Measurements from ENCODE around the gene CAND2.
"Not testable (repeated sequence)": the region's sequence is repeated elsewhere in the genome, so short reads cannot be mapped to it uniquely, and the experiment has no call there.

CAND2 gene

GRCh38 chr3:12772462-12772861, 24.0 kb upstream of the CAND2 start:
- Histone ChIP-seq H3K9ac (ENCODE audit: low read length in 2 of 2) (no peak overlapping the region), H3K9me3 (ENCODE audit: control insufficient read depth in 2 of 2, low read length in 2 of 2) (no peaks in the 10 kb centered on the region), H3K4me3 (ENCODE audit: low read length in 2 of 2) (no peak overlapping the region), H3K27me3 (ENCODE audit: control insufficient read depth in 1 of 2, insufficient read depth in 2 of 2, low read length in 2 of 2) (peaks cover 0 to 3% of the 10 kb centered on the region in 2 donors), H3K4me1 (ENCODE audit: control insufficient read depth, insufficient read depth, low read length) (no peaks in the 10 kb centered on the region), H3K36me3 (ENCODE audit: control insufficient read depth in 2 of 2, insufficient read depth in 2 of 2, low read length in 2 of 2) (no peaks in the 10 kb centered on the region), H3K27ac (ENCODE audit: low read length) (no peak overlapping the region)

DNA sequence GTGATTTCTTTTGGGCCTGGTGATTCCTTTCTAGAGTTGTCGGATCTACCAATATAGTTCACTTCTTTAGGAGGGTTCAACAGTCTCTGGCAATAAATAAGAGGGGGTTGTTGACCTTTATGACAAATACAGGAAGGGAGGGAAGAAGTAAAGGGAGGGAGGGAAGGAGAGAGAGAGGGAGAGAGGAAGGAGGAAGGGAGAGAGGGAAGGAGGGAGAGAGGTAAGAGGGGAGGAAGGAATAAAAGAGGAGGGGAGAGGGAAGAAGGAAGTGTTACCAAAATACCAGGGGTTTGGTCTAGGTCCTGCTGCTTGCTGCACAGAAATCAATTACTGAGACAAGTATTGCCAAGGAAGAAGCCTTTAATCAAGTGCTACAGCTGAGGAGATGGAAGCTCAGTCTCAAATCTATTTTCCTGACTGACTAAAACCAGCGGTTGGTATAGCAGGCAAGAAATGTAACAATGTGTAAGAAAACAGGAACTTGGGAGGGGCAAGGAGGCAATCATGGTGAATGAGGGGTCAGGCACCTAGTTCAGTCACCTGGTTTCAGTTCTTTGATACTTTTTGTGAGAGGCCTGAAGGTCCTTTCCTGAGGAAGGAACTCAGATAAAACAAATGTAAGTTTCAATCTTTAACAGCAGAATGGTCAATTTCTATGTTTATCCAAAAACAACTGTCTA, 23.3 kb upstream of the CAND2 start:
- H3K9ac ChIP-seq (ENCODE audit: low read length in 2 of 2): no peak overlapping the region
- no peak overlapping the region for H3K27ac ChIP-seq (ENCODE audit: low read length)
- H3K36me3 ChIP-seq (ENCODE audit: control insufficient read depth in 2 of 2, insufficient read depth in 2 of 2, low read length in 2 of 2): no peaks in the 10 kb centered on the region
- H3K27me3 ChIP-seq (ENCODE audit: control insufficient read depth in 1 of 2, insufficient read depth in 2 of 2, low read length in 2 of 2): peaks cover 0 to 3% of the 10 kb centered on the region in 2 donors
- H3K9me3 ChIP-seq (ENCODE audit: control insufficient read depth in 2 of 2, low read length in 2 of 2): no peaks in the 10 kb centered on the region
- H3K4me1 ChIP-seq (ENCODE audit: control insufficient read depth, insufficient read depth, low read length): no peaks in the 10 kb centered on the region
- H3K4me3 ChIP-seq (ENCODE audit: low read length in 2 of 2): no peak overlapping the region

DNA sequence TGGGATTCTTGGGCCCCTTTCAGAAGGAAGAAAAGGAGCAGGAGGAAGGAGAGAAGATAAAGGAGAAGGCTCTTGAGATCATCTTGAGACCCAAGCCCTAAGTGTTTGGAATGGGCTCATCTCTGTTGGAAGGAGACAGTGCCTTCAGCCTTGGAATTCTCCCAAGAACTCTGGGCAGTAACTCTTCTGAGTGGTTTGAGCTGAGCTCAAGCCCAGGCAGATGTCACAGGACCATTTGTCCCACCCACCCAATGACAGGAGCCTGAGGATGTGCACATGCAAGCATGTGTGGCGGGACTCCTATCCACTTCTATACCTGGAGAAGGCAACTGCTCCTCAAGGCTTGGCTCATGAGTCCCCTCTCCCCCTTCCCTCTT, 22.8 kb upstream of the CAND2 start:
- H3K36me3 ChIP-seq (ENCODE audit: control insufficient read depth in 2 of 2, insufficient read depth in 2 of 2, low read length in 2 of 2): no peaks in the 10 kb centered on the region
- H3K4me1 ChIP-seq (ENCODE audit: control insufficient read depth, insufficient read depth, low read length): no peaks in the 10 kb centered on the region
- peaks cover 0 to 3% of the 10 kb centered on the region in 2 donors for H3K27me3 ChIP-seq (ENCODE audit: control insufficient read depth in 1 of 2, insufficient read depth in 2 of 2, low read length in 2 of 2)
- H3K27ac ChIP-seq (ENCODE audit: low read length): no peak overlapping the region
- H3K9ac ChIP-seq (ENCODE audit: low read length in 2 of 2): no peak overlapping the region
- no peaks in the 10 kb centered on the region for H3K9me3 ChIP-seq (ENCODE audit: control insufficient read depth in 2 of 2, low read length in 2 of 2)
- no peak overlapping the region for H3K4me3 ChIP-seq (ENCODE audit: low read length in 2 of 2)

- Histone ChIP-seq H3K9me3 (ENCODE audit: control insufficient read depth in 2 of 2, low read length in 2 of 2) (no peaks in the 10 kb centered on the region), H3K4me1 (ENCODE audit: control insufficient read depth, insufficient read depth, low read length) (no peaks in the 10 kb centered on the region), H3K36me3 (ENCODE audit: control insufficient read depth in 2 of 2, insufficient read depth in 2 of 2, low read length in 2 of 2) (no peaks in the 10 kb centered on the region), H3K27ac (ENCODE audit: low read length) (no peak overlapping the region), H3K4me3 (ENCODE audit: low read length in 2 of 2) (no peak overlapping the region), H3K9ac (ENCODE audit: low read length in 2 of 2) (no peak overlapping the region), H3K27me3 (ENCODE audit: control insufficient read depth in 1 of 2, insufficient read depth in 2 of 2, low read length in 2 of 2) (peaks cover 0 to 3% of the 10 kb centered on the region in 2 donors)
Observed at GRCh38 chr3:12774619-12775018, 21.9 kb upstream of the CAND2 start.

DNA sequence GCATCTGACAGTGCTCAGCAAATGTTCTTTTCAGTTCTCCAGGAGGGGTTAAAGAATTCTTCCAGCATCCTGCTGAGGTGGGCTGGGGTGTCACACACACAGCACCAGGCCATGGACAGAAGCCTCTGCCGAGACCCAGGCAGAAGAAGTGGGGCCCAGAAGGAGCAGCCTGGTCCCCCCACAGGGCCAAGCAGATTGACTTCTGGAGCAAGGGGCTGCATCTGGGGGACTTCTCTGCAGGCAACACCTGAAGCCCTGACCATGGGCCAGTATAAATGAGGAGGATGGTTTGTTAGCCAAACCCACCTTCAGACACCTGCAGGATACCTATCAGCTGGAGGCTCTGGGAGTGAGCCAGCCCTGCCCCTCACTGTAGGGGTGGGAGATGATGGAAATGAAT, 21.3 kb upstream of the CAND2 start:
- no peak overlapping the region for H3K9ac ChIP-seq (ENCODE audit: low read length in 2 of 2)
- H3K27me3 ChIP-seq (ENCODE audit: control insufficient read depth in 1 of 2, insufficient read depth in 2 of 2, low read length in 2 of 2): peaks cover 0 to 3% of the 10 kb centered on the region in 2 donors
- no peaks in the 10 kb centered on the region for H3K36me3 ChIP-seq (ENCODE audit: control insufficient read depth in 2 of 2, insufficient read depth in 2 of 2, low read length in 2 of 2)
- H3K27ac ChIP-seq (ENCODE audit: low read length): no peak overlapping the region
- H3K4me3 ChIP-seq (ENCODE audit: low read length in 2 of 2): no peak overlapping the region
- H3K9me3 ChIP-seq (ENCODE audit: control insufficient read depth in 2 of 2, low read length in 2 of 2): no peaks in the 10 kb centered on the region
- no peaks in the 10 kb centered on the region for H3K4me1 ChIP-seq (ENCODE audit: control insufficient read depth, insufficient read depth, low read length)

GRCh38 chr3:12775970-12776369, 20.5 kb upstream of the CAND2 start:
- H3K27ac ChIP-seq (ENCODE audit: low read length); H3K4me3 ChIP-seq (ENCODE audit: low read length in 2 of 2); H3K27me3 ChIP-seq (ENCODE audit: control insufficient read depth in 1 of 2, insufficient read depth in 2 of 2, low read length in 2 of 2); H3K9ac ChIP-seq (ENCODE audit: low read length in 2 of 2); H3K36me3 ChIP-seq (ENCODE audit: control insufficient read depth in 2 of 2, insufficient read depth in 2 of 2, low read length in 2 of 2); H3K9me3 ChIP-seq (ENCODE audit: control insufficient read depth in 2 of 2, low read length in 2 of 2); H3K4me1 ChIP-seq (ENCODE audit: control insufficient read depth, insufficient read depth, low read length): not testable (repeated sequence)

- H3K36me3 ChIP-seq (ENCODE audit: control insufficient read depth in 2 of 2, insufficient read depth in 2 of 2, low read length in 2 of 2): no peaks in the 10 kb centered on the region
- no peak overlapping the region for H3K4me3 ChIP-seq (ENCODE audit: low read length in 2 of 2)
- H3K9me3 ChIP-seq (ENCODE audit: control insufficient read depth in 2 of 2, low read length in 2 of 2): no peaks in the 10 kb centered on the region
- no peak overlapping the region for H3K27ac ChIP-seq (ENCODE audit: low read length)
- no peaks in the 10 kb centered on the region for H3K4me1 ChIP-seq (ENCODE audit: control insufficient read depth, insufficient read depth, low read length)
- H3K27me3 ChIP-seq (ENCODE audit: control insufficient read depth in 1 of 2, insufficient read depth in 2 of 2, low read length in 2 of 2): peaks cover 0 to 3% of the 10 kb centered on the region in 2 donors
- H3K9ac ChIP-seq (ENCODE audit: low read length in 2 of 2): no peak overlapping the region
Observed at GRCh38 chr3:12777171-12777570, 19.3 kb upstream of the CAND2 start.

DNA sequence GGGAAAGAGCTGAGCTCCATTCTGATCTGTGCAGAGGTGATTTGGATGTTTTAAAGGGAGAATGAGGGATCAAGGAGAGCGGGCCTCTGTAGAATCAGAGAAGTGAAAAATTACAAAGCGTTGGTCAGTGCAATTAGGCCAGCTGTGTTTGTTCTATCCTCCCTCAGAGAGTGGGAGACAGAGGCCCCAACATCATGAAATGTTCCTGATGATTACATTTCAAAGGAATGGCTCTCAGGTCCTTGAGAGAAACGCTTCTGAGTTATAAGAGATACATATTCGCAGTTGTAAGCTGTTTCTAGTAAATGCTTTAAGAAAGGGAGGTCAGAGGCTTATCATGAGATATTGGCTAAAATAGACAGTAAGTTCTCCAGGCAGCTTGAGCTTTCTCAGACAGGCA, 15.7 kb upstream of the CAND2 start:
- no peak overlapping the region for H3K9ac ChIP-seq (ENCODE audit: low read length in 2 of 2)
- H3K4me1 ChIP-seq (ENCODE audit: control insufficient read depth, insufficient read depth, low read length): no peaks in the 10 kb centered on the region
- H3K4me3 ChIP-seq (ENCODE audit: low read length in 2 of 2): no peak overlapping the region
- no peaks in the 10 kb centered on the region for H3K27me3 ChIP-seq (ENCODE audit: control insufficient read depth in 1 of 2, insufficient read depth in 2 of 2, low read length in 2 of 2)
- no peaks in the 10 kb centered on the region for H3K36me3 ChIP-seq (ENCODE audit: control insufficient read depth in 2 of 2, insufficient read depth in 2 of 2, low read length in 2 of 2)
- H3K27ac ChIP-seq (ENCODE audit: low read length): no peak overlapping the region
- H3K9me3 ChIP-seq (ENCODE audit: control insufficient read depth in 2 of 2, low read length in 2 of 2): no peaks in the 10 kb centered on the region

DNA sequence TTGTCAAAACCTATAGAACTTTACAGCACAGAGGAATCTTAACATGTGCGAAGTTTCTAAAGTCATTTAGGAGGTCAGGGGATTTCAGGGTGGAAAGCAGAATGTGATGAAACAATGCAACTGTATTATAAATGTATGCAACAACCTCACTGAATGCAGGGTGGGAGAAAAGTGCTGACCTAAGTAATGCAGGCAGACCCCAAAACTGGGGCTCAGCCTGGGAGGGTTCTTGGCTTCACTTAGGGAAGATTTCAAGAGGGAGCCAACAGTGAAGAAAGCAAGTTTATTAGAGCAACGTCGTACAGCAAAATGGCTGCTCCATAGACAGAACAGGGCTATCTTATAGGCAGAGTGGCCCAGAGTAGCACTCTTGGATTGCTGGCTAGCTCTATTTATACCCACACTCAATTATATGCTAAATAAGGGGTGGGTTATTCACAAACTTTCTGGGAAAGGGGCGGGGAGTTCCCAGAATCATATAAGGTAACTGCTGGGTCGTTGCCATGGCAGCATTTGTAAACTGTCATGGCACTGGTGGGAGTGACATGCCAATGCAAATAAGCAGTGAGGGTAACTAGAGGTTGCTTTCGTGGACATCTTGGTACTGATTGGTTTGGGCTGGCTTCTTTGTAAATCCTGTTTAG, 14.2 kb upstream of the CAND2 start:
- H3K36me3 ChIP-seq (ENCODE audit: control insufficient read depth in 2 of 2, insufficient read depth in 2 of 2, low read length in 2 of 2): no peaks in the 10 kb centered on the region
- H3K9ac ChIP-seq (ENCODE audit: low read length in 2 of 2): no peak overlapping the region

GRCh38 chr3:12785096-12785495, 11.4 kb upstream of the CAND2 start:
- Histone ChIP-seq H3K9me3 (ENCODE audit: control insufficient read depth in 2 of 2, low read length in 2 of 2) (no peaks in the 10 kb centered on the region), H3K27me3 (ENCODE audit: control insufficient read depth in 1 of 2, insufficient read depth in 2 of 2, low read length in 2 of 2) (no peaks in the 10 kb centered on the region), H3K4me3 (ENCODE audit: low read length in 2 of 2) (no peak overlapping the region), H3K4me1 (ENCODE audit: control insufficient read depth, insufficient read depth, low read length) (no peaks in the 10 kb centered on the region), H3K27ac (ENCODE audit: low read length) (no peak overlapping the region), H3K9ac (ENCODE audit: low read length in 2 of 2) (no peak overlapping the region), H3K36me3 (ENCODE audit: control insufficient read depth in 2 of 2, insufficient read depth in 2 of 2, low read length in 2 of 2) (no peaks in the 10 kb centered on the region)

More for the DNA sequence above, 14.2 kb upstream of the CAND2 start:
- Histone ChIP-seq H3K27ac (ENCODE audit: low read length) (no peak overlapping the region), H3K27me3 (ENCODE audit: control insufficient read depth in 1 of 2, insufficient read depth in 2 of 2, low read length in 2 of 2) (no peaks in the 10 kb centered on the region), H3K4me3 (ENCODE audit: low read length in 2 of 2) (no peak overlapping the region), H3K9me3 (ENCODE audit: control insufficient read depth in 2 of 2, low read length in 2 of 2) (no peaks in the 10 kb centered on the region), H3K4me1 (ENCODE audit: control insufficient read depth, insufficient read depth, low read length) (no peaks in the 10 kb centered on the region)

GRCh38 chr3:12787346-12787745, 9.1 kb upstream of the CAND2 start:
- not testable (repeated sequence) for H3K4me1 ChIP-seq (ENCODE audit: control insufficient read depth, insufficient read depth, low read length); H3K36me3 ChIP-seq (ENCODE audit: control insufficient read depth in 2 of 2, insufficient read depth in 2 of 2, low read length in 2 of 2); H3K9ac ChIP-seq (ENCODE audit: low read length in 2 of 2); H3K4me3 ChIP-seq (ENCODE audit: low read length in 2 of 2); H3K27me3 ChIP-seq (ENCODE audit: control insufficient read depth in 1 of 2, insufficient read depth in 2 of 2, low read length in 2 of 2); H3K27ac ChIP-seq (ENCODE audit: low read length); H3K9me3 ChIP-seq (ENCODE audit: control insufficient read depth in 2 of 2, low read length in 2 of 2)

Data from stomach smooth muscle (tissue), 2 donors.